Thyroid gland (tissue), 4 donors: ENCODE measurements around the gene NADK.

Experiments
- CTCF ChIP-seq, 6 experiments: fragments of 200-600 bp in 3 of 6; fragments of 450-650 bp in 3 of 6; sonication (generic) in 3 of 6; IDR thresholded peaks; one replicate each; pipeline ENCODE4 v1.5.1; 2016 to 2019; ENCODE audit warnings: antibody characterized with exemption in 6 of 6, mild to moderate bottlenecking in 2 of 6, inconsistent platforms in 1 of 6, moderate library complexity in 1 of 6
- POLR2A ChIP-seq, 2 donors: fragments of 450-650 bp; IDR thresholded peaks; one replicate each; pipeline ENCODE4 v1.6.1; 2017; ENCODE audit warnings: antibody characterized with exemption in 2 of 2, mild to moderate bottlenecking in 2 of 2, moderate library complexity in 1 of 2

GRCh38 chr1:1817221-1817620, 39.0 kb upstream of the NADK start:
- no peak for TF ChIP-seq CTCF (IDR thresholded peaks at IDR 0.05)
- TF ChIP-seq POLR2A (IDR thresholded peaks at IDR 0.05), result no peak
